A549 treated with AZD2906 at 1 μM for 4 hours (cell line): ENCODE measurements around the gene EPHA8. TPM values are rescaled to one million over a fixed set of nuclear protein-coding genes. Genes with fewer than 3 reads are reported as not detected.

ENCODE experiments used
- total RNA-seq: library from RNA; stranded (reverse); fragments of 200-300 nt; extraction: Qiagen RNA extraction; gene quantifications from 5 replicates; pipeline ENCODE4 v1.2.3, GENCODE V29; 2022

EPHA8 gene
- total RNA-seq: 0.03 to 0.06 TPM (median 0.05 TPM) in 4 of 5 replicates, not detected in the other

GRCh38 chr1:22562584-22563583 lies at the start of gene EPHA8:
Gene EPHA8, plus strand, starts transcription at chr1:22563489. Its CDS starts 147 bp downstream, at chr1:22563636.

GRCh38 chr1:22636353-22636752 lies 73.1 kb downstream of the EPHA8 start, which contains the start of gene C1QA:
Gene C1QA, plus strand, starts transcription at chr1:22636628. Its CDS starts 989 bp downstream, at chr1:22637617.

GRCh38 chr1:22643381-22643780 lies 80.1 kb downstream of the EPHA8 start, which contains the start of gene C1QC:
Gene C1QC, plus strand, starts transcription at chr1:22643633. Its CDS starts 391 bp downstream, at chr1:22644024.

GRCh38 chr1:22652881-22653316 lies 89.6 kb downstream of the EPHA8 start, which contains the start of gene C1QB:
Gene C1QB, plus strand, starts transcription at chr1:22653236. Its CDS starts 6,227 bp downstream, at chr1:22659463.

Other genes with a start within 250 kb of the EPHA8 start
- gene ZBTB40, start 111.6 kb upstream of the EPHA8 start, total RNA-seq: 4.5 to 5.0 TPM (median 4.8 TPM) in 5 replicates
- not detected in 5 replicates for gene C1QA, start 73.1 kb downstream of the EPHA8 start, total RNA-seq
- not detected in 5 replicates for gene C1QC, start 80.1 kb downstream of the EPHA8 start, total RNA-seq
- gene C1QB, start 89.7 kb downstream of the EPHA8 start, total RNA-seq: not detected in 5 replicates
- gene EPHB2, start 147.3 kb downstream of the EPHA8 start, total RNA-seq: 29.5 to 35.6 TPM (median 34.4 TPM) in 5 replicates